Heart left ventricle (tissue), 16 donors: ENCODE measurements around the gene CMIP. TPM values are rescaled to one million over a fixed set of nuclear protein-coding genes. Genes with fewer than 3 reads are reported as not detected.

Experiments
- ATAC-seq, 4 donors: fragments of 200-7000 bp; cut with Tn5 transposase; one replicate each; pipeline ENCODE4 v1.9.1; 2020 to 2022; ENCODE audit warnings: moderate library complexity in 4 of 4, mild to moderate bottlenecking in 3 of 4, moderate number of reproducible peaks in 1 of 4
- DNase-seq, 5 donors: peaks; one replicate each; pipeline ENCODE4 v3.0.0-alpha.2; 2020
- H3K27ac ChIP-seq, 12 donors: fragments of 200-600 bp; sonication (generic) in 4 of 12; one replicate each; pipeline versions ENCODE4 v1.5.0 to v1.8.0; 2016 to 2022; ENCODE audit warnings: mild to moderate bottlenecking in 2 of 12
- H3K27me3 ChIP-seq, 9 donors: fragments of 200-600 bp; sonication (generic) in 2 of 9; one replicate each; pipeline versions ENCODE4 v1.5.1 to v1.8.0; 2016 to 2022; ENCODE audit warnings: mild to moderate bottlenecking in 3 of 9
- H3K36me3 ChIP-seq, 9 donors: fragments of 200-600 bp; sonication (generic) in 2 of 9; one replicate each; pipeline versions ENCODE4 v1.5.0 to v1.8.0; 2018 to 2022; ENCODE audit warnings: mild to moderate bottlenecking in 2 of 9
- H3K4me1 ChIP-seq, 12 donors: fragments of 200-600 bp; sonication (generic) in 4 of 12; one replicate each; pipeline versions ENCODE4 v1.5.0 to v1.8.0; 2016 to 2022; ENCODE audit warnings: mild to moderate bottlenecking in 3 of 12
- H3K4me3 ChIP-seq, 12 donors: fragments of 200-600 bp; sonication (generic) in 4 of 12; one replicate each; pipeline versions ENCODE4 v1.5.0 to v1.8.0; 2017 to 2022; ENCODE audit warnings: mild to moderate bottlenecking in 9 of 12, moderate library complexity in 4 of 12
- H3K9me3 ChIP-seq, 12 donors: fragments of 200-600 bp; sonication (generic) in 4 of 12; one replicate each; pipeline versions ENCODE4 v1.5.0 to v1.8.0; 2016 to 2022; ENCODE audit warnings: mild to moderate bottlenecking in 1 of 12
- POLR2A ChIP-seq, 2 donors: fragments of 450-650 bp; IDR thresholded peaks; one replicate each; pipeline ENCODE4 v1.6.1; 2017; ENCODE audit warnings: antibody characterized with exemption in 2 of 2, mild to moderate bottlenecking in 2 of 2, moderate library complexity in 2 of 2
- WGBS, 4 donors: extraction: QIAGEN DNeasy Blood & Tissue Kit in 2 of 4; methylation state at CpG; one replicate each; pipeline versions ENCODE4 v1.1.5 to v1.1.7; 2013 to 2018; 5-methylcytosine and 5-hydroxymethylcytosine counted together
- intact Hi-C, 10 donors: fragments of 100-400 bp; cut with DNase I; formaldehyde crosslinking; loops; one replicate each; pipeline versions ENCODE4 v1.11.1 to v1.14.2; 2022
- polyA plus RNA-seq, 2 donors: library from polyadenylated mRNA; stranded (reverse); fragments of 200-250 nt; gene quantifications; one replicate each; pipeline ENCODE4 v1.2.3, GENCODE V29; 2013
- total RNA-seq, 9 donors: library from RNA; depleted of rRNA in 2 of 9; stranded (reverse); fragments of >200 nt in 2 of 9; fragmentation: NEBNext Ultra II Directional in 3 of 9; extraction: Animal tissue kit (Norgen Biotek cat#: 25700) in 3 of 9; gene quantifications; one replicate each; pipeline versions ENCODE4 v1.1.0 to v1.2.4, GENCODE V29; 2016 to 2023
- TF ChIP-seq, protein P1 (sequence below), 12 donors: fragments of 200-600 bp; sonication (generic) in 4 of 12; IDR thresholded peaks; one replicate each; pipeline versions ENCODE4 v1.5.0 to v1.8.0; 2018 to 2022; ENCODE audit warnings: antibody characterized with exemption in 12 of 12, mild to moderate bottlenecking in 5 of 12
- donor health status: ischemic (EF 13 %, LVEDD 7.1; RV severe dilation, severe dysfunction).
- donor health status: healthy with polysubstance abuse.
- donor health status: DM: no; HTN: yes; CAD: no.
- donor health status: DM: no; HTN: no; CAD: no.
- donor health status: ischemic (EF 25% LVEDD 6.9; RV normal size, moderate dysfunction).
- donor health status: ischemic (EF 25% LVEDD 5.7; RV mildly dilated, moderate dysfunction).
- donor health status: healthy.
- donor health status: DM: yes; HTN: yes; CAD: no.
- donor health status: ischemic (EF 35%, LVEDD 5.7; RV mildly dilated, moderate dysfunction).
- donor health status: nonischemic (EF 11% LVEDD 7.7; RV severe dilation, severe dysfunction).
- donor health status: DM: yes; HTN: yes; CAD: no.
- donor health status: PGD.
- donor health status: ischemic (EF 29% LVEDD 5.4; RV normal size, mild dysfunction).
- donor health status: nonischemic (EF 23%, LVEDD 6.1; RV moderate dilation, normal function).

Gene CMIP
- total and polyA plus RNA-seq, 11 donors = 4.1 to 48.8 (median 10.6) TPM

DNA sequence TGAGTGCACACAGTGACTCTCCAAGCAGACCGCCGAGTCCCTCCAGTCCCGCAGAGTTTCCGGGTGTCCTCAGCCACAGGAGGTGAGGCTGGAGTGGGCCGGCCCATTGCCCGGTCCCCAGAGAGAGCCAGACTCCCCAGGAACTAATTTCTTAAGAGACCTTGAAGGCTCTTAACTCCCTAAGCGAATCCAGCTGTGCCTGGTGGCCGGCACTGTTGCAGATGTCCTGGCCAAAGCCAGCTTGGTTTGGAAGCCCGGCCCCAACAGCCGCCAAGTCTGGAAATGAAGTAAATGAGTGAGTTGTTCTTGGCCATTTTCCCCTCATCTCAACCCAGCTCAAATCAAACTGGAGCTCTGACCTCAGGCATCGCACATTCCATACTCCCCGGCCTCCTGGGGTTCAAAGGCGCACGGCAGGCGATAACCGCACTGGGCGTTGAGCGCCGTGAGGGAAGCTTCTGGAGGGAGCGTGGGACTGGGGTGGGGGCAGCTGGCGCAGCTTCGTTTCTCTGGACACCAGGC is 42.0 kb downstream of the CMIP start:
- peaks cover 0 to 92% (median 25%) of the 10 kb centered on the region in 12 donors for H3K4me1 ChIP-seq
- 72 to 79% (median 75%) methylated on average over 22 of the region's 22 CpGs for WGBS, 4 donors
- H3K36me3 ChIP-seq = no peaks in the 10 kb centered on the region
- intact Hi-C loops = no loop called here
- DNase-seq = peak; percentile 42 to 77 (median 56)
- no peak for TF ChIP-seq POLR2A (IDR thresholded peaks at IDR 0.05)
- TF ChIP-seq, protein P1, sequence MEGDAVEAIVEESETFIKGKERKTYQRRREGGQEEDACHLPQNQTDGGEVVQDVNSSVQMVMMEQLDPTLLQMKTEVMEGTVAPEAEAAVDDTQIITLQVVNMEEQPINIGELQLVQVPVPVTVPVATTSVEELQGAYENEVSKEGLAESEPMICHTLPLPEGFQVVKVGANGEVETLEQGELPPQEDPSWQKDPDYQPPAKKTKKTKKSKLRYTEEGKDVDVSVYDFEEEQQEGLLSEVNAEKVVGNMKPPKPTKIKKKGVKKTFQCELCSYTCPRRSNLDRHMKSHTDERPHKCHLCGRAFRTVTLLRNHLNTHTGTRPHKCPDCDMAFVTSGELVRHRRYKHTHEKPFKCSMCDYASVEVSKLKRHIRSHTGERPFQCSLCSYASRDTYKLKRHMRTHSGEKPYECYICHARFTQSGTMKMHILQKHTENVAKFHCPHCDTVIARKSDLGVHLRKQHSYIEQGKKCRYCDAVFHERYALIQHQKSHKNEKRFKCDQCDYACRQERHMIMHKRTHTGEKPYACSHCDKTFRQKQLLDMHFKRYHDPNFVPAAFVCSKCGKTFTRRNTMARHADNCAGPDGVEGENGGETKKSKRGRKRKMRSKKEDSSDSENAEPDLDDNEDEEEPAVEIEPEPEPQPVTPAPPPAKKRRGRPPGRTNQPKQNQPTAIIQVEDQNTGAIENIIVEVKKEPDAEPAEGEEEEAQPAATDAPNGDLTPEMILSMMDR (IDR thresholded peaks at IDR 0.05) = no peak
- no peaks in the 10 kb centered on the region for H3K27me3 ChIP-seq
- peak; percentile 19 to 74 (median 66) for ATAC-seq
- H3K4me3 ChIP-seq = no peak overlapping the region
- no peak overlapping the region for H3K27ac ChIP-seq
- H3K9me3 ChIP-seq = no peaks in the 10 kb centered on the region

DNA sequence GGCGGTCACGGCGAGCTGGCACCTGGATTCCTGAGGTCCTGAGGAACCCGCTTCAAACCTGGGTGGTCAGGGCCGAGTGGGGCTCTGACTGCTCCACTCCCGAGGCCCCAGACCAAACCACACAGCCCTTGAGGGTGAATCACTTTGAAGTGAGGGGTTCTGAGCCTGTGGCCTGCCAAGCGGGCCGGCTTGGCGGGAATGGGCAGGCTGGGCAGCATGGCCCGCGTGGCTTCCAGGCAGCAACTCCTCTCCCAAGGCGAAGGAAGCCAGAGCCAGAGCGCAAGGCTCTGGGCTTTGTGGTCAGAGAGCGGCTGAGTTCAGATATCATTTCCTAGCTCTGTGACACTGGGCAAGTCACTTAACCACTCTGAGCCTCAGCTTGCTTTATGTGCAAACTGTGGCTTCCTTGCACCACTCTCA is 42.7 kb downstream of the CMIP start:
- Histone ChIP-seq H3K9me3 (no peaks in the 10 kb centered on the region), H3K27me3 (no peaks in the 10 kb centered on the region), H3K27ac (no peak overlapping the region), H3K4me1 (peaks cover 0 to 92% (median 30%) of the 10 kb centered on the region in 12 donors), H3K4me3 (no peak overlapping the region), H3K36me3 (no peaks in the 10 kb centered on the region)
- TF ChIP-seq, protein P1 (IDR thresholded peaks at IDR 0.05) = no peak
- no peak for TF ChIP-seq POLR2A (IDR thresholded peaks at IDR 0.05)
- 91 to 100% (median 94%) methylated on average over 1 to 14 of the region's 14 CpGs for WGBS, 4 donors
- peak in 1 of 5 donors; percentile 20 for DNase-seq
- intact Hi-C loops = no loop called here
- no peak for ATAC-seq

- DNase-seq (peak in 1 of 5 donors; percentile 12), ATAC-seq (no peak)
- H3K4me1 ChIP-seq = peaks cover 0 to 89% (median 34%) of the 10 kb centered on the region in 12 donors
Measured at GRCh38 chr16:81488687-81489411, 44.2 kb downstream of the CMIP start.

More at GRCh38 chr16:81488687-81489411, 44.2 kb downstream of the CMIP start:
- H3K27ac ChIP-seq = no peak overlapping the region
- H3K4me3 ChIP-seq = no peak overlapping the region
- WGBS, 4 donors = 92 to 96% (median 95%) methylated on average over 7 of the region's 7 CpGs
- H3K9me3 ChIP-seq = no peaks in the 10 kb centered on the region
- no peaks in the 10 kb centered on the region for H3K27me3 ChIP-seq
- intact Hi-C loops = no loop called here
- TF ChIP-seq, protein P1 (IDR thresholded peaks at IDR 0.05) = no peak
- no peak for TF ChIP-seq POLR2A (IDR thresholded peaks at IDR 0.05)
- no peaks in the 10 kb centered on the region for H3K36me3 ChIP-seq
